Middle frontal gyrus (tissue), 1 donor: ENCODE measurements around the gene MICALL1.

Experiments
- DNase-seq: peaks from one replicate; pipeline ENCODE4 v3.0.0-alpha.2; 2015; ENCODE audit warnings: low spot score; ENCODE audit errors: extremely low spot score

Gene MICALL1

DNA sequence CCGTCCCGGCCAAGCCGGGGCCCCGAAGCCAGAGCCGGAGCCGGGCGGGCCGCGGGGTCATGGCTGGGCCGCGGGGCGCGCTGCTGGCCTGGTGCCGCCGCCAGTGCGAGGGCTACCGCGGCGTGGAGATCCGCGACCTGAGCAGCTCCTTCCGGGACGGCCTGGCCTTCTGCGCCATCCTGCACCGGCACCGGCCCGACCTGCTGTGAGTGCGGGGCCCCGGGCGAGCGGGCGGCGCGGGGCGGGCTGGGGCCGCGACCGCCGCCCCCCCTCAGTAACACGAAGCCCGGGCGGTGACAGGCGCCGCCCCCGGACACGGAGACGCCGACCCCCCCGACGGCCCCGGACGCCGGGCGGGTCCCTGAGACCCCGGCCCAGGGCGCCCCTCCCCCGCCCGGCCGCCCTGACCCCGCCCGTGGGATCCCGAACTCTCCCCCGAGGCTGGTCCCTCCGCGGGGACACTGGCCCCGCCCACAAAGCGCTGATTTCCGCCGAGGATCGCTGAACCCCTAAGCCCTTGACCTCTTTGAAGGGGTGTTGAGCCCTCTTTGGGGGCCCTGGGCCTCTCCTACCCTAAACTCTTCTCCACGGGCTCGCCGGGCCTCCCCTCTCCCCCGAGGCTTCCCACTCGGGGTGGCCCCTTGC lies 389 bp downstream of the MICALL1 start:
- no peak for DNase-seq

DNA sequence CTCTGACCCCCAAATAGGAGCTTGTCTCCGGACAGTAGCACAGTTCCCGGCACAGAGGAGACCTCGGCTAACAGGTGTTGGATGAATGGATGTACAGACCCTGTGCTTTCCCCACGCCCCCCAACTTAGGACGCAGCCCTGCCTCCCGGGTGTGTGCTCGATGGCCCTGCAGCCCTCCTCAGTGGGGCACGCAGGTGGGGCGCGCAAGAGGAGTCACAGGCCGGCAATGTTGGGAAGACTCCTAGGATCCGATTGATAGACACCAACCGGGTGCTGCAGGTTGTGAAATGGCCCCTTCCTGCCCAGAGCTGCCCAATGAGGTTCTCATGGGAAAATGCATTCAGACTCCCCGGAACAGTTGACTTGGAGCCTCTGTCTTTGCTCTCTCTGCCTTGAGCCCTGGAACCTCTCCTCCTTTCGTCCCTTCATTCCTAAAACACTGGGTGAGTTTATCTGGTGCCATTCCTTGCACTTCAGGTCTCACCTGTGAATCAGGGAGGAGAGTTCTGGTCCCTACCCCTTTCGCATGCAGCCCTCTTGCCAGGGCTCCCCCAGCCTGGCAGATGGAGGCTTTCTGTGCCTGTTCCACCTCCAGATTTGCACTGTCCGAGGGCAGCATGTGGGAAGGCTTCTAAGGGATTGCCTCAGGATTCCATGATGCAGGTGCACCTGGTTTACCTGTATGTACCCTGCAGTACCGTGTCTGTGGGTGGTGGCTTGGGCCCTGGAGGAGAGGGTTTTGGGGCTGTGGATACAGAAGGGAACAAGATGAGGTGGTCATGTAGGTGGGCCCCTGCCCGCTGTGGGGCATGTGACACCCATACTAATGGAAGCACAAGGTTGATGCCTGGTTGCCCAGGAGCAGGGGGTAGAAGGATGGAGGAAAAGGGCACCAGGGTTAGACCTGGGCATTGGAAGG lies 1.2 kb downstream of the MICALL1 start:
- no peak for DNase-seq

GRCh38 chr22:37909766-37910165 lies 3.7 kb downstream of the MICALL1 start:
- no peak for DNase-seq

GRCh38 chr22:37910890-37911672 lies 5.0 kb downstream of the MICALL1 start:
- DNase-seq: no peak

DNA sequence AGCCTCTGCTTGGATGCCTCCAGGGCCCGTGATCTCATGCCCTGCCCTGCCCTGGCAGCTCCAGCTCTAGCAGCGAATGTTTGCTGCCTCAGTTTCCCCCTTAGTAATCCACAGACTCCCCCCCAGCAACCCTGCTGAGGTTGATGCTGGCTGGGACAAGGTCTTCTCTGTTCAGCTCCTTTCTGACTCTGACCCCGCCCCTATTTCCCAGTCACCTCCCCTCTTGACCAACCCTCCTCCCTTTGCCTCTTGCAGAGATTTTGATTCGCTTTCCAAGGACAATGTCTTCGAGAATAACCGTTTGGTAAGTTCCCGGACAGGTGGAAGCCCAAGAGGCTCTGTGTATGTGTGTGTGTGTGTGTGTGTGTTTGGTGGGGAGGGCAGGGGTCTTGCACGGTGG lies 5.6 kb downstream of the MICALL1 start:
- no peak for DNase-seq

GRCh38 chr22:37912171-37912570 lies 6.1 kb downstream of the MICALL1 start:
- no peak for DNase-seq

GRCh38 chr22:37913233-37913721 lies 7.2 kb downstream of the MICALL1 start:
- no peak for DNase-seq

DNA sequence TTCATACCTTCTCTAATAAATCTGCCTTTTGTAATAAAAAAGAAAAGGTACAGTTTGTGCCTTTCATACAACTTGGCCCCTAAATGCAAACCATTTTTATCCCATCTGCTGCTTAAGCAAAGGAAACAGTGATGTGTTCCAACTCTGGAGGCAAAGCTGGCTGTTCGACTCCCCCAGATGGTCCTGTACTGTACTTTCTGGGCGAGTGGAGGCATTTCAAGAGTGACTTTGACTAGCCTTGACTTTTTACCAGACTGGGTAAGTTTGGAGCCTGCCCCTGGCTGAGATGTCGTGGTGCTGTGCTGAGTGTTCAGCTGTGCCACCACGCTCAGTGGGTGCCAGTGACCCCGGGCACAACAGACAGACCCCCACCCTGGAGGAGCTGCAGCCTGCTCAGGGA lies 10.2 kb downstream of the MICALL1 start:
- DNase-seq: no peak

GRCh38 chr22:37917874-37918548 lies 11.9 kb downstream of the MICALL1 start:
- DNase-seq: no peak

- no peak for DNase-seq
These were observed 12.6 kb downstream of the MICALL1 start for GRCh38 chr22:37918580-37919270.

DNA sequence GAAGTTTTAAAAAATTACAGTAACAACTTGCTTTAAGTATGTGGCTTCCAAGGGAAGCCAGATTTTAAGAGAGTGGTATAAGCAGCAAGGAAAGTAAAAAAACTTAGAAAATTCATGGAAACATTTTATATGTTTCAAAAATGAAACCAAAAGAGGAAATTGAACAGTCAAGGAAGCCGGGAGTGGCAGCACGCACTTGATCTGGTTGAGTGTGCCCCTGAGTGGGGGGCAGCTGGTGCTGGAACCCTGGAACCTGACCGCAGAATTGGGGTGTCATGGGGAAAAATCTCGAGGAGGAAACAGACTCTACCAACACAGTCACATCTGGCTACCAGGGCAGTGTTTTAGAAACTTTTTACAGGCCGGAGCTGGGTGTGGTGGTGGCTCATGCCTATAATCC lies 14.0 kb downstream of the MICALL1 start:
- no peak for DNase-seq

GRCh38 chr22:37922191-37922590 lies 16.1 kb downstream of the MICALL1 start:
- DNase-seq: no peak

GRCh38 chr22:37923927-37924326 lies 17.8 kb downstream of the MICALL1 start:
- no peak for DNase-seq

DNA sequence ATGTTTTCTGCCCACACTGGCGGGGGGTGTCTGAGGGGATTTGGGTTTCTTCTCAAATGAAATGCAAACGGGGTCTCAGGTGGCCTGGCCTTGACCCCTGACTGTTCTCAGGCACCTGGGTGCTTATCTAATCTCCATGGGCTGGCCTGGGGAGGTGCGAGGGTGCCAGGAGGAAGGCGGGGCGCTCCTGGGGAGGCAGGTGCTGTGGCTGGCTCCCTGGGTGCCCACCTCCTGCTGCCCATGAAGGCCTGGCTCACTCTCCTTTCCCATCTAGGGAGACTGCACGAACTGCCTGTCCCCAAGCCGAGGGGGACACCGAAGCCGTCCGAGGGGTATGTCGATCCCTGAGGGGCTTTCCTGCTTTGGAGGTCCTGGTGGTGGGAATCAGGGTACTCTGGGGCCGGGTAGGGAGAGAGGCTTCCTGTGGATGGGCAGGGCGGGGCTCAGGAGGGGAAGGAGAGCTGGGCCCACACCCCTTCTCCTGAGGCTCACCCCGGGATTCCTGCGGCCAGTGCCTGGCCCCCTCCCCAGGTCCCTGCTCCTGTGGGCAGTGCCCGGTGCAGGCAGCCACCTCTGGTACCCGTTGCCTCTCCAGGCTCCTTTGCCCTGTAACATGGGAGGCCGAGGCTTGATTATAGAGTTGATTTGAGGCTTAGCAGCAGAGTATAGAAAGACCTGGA lies 18.4 kb downstream of the MICALL1 start:
- no peak for DNase-seq

GRCh38 chr22:37925330-37925729 lies 19.2 kb downstream of the MICALL1 start:
- no peak for DNase-seq

- DNase-seq: no peak
These were observed 19.7 kb downstream of the MICALL1 start for GRCh38 chr22:37925767-37926166.

DNA sequence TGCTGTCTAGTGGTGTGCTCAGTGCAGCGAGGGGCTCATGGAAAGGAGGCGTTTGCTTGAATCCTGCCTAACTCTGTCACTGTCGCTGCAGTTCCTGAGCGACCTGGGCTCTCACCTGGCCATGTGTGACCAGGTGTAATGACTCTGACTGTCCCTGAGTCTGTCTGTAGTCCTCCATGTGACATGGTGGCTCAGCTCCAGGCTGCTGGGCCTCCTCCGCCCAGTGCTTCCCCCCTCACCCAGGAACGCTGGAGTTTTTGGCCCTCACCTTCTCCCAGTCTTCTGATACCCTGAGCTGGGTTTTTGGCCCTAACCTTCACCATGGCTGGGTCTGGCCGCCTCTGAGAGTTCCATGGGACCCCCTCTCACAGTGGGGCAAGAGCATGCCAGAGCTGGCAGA lies 20.3 kb downstream of the MICALL1 start:
- no peak for DNase-seq

- no peak for DNase-seq
These were observed 20.9 kb downstream of the MICALL1 start for GRCh38 chr22:37926771-37927636.

DNA sequence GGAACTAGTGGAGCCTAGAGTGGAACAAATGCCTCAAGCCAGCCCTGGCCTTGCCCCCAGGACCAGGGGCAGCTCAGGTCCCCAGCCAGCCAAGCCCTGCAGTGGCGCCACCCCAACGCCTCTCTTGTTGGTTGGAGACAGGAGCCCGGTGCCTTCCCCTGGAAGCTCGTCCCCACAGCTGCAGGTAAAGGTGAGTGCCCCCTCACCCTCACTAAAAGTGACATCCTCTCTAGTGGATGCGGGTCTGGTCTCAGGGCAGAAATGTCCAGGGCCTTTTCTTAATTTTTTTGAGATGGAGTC lies 21.5 kb downstream of the MICALL1 start:
- no peak for DNase-seq
